ENCODE data around the gene NCMAP.

DNA sequence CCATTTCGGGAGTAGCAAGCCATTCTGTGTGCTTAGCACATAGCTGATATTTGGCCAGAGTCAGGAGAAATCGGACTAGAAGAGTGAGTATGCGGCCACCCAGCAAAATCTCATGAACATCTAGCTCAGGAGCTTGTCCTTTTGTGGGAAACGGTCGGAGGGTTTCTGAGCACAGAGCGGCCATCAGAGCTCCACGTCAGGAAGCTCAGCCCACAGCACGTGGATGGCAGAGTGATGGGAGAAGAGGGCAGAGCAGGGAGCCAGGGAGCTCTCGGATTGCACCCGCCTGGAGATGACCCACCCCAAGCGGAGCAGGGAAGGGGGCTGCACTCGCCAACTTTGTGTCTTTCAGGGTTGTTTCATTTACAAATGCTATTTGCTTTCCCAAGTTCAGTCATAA lies 39.4 kb upstream of the NCMAP start:
- TF ChIP-seq POLR2AphosphoS5 (IDR thresholded peaks at IDR 0.05; ENCODE audit: low read depth, low read length) (no peak), TEAD4 (IDR thresholded peaks at IDR 0.05; ENCODE audit: borderline replicate concordance, insufficient read depth) (no peak), CHD2 (IDR thresholded peaks at IDR 0.05; ENCODE audit: low read length, partially characterized antibody) (no peak), EZH2phosphoT487 (IDR thresholded peaks at IDR 0.05; ENCODE audit: borderline replicate concordance, low read depth) (no peak), SIN3A (IDR thresholded peaks at IDR 0.05; ENCODE audit: borderline replicate concordance, low read depth, low read length) (no peak)
- TF ChIP-seq, protein P1, sequence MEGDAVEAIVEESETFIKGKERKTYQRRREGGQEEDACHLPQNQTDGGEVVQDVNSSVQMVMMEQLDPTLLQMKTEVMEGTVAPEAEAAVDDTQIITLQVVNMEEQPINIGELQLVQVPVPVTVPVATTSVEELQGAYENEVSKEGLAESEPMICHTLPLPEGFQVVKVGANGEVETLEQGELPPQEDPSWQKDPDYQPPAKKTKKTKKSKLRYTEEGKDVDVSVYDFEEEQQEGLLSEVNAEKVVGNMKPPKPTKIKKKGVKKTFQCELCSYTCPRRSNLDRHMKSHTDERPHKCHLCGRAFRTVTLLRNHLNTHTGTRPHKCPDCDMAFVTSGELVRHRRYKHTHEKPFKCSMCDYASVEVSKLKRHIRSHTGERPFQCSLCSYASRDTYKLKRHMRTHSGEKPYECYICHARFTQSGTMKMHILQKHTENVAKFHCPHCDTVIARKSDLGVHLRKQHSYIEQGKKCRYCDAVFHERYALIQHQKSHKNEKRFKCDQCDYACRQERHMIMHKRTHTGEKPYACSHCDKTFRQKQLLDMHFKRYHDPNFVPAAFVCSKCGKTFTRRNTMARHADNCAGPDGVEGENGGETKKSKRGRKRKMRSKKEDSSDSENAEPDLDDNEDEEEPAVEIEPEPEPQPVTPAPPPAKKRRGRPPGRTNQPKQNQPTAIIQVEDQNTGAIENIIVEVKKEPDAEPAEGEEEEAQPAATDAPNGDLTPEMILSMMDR (IDR thresholded peaks at IDR 0.05) = no peak
- TF ChIP-seq, protein P2, sequence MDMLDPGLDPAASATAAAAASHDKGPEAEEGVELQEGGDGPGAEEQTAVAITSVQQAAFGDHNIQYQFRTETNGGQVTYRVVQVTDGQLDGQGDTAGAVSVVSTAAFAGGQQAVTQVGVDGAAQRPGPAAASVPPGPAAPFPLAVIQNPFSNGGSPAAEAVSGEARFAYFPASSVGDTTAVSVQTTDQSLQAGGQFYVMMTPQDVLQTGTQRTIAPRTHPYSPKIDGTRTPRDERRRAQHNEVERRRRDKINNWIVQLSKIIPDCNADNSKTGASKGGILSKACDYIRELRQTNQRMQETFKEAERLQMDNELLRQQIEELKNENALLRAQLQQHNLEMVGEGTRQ (IDR thresholded peaks at IDR 0.05; ENCODE audit: borderline replicate concordance, low read depth, low read length) = no peak

Measured in SK-N-SH (cell line).